ENCODE results near the gene SKAP2.

SKAP2 gene

GRCh38 chr7:26813432-26813831 is 51.0 kb downstream of the SKAP2 start:
- Histone ChIP-seq H4K8ac (ENCODE audit: low read depth, low read length) (no peak overlapping the region), H4K91ac (ENCODE audit: low read depth, low read length, poor library complexity) (no peak overlapping the region), H3K27me3 (ENCODE audit: control insufficient read depth in 3 of 3, insufficient read depth in 3 of 3, low read depth in 1 of 3, low read length in 3 of 3) (no peaks in the 10 kb centered on the region), H3K9ac (ENCODE audit: low read depth, low read length, poor library complexity) (no peak overlapping the region), H3K27ac (replicated peaks; ENCODE audit: low read length) (no peak overlapping the region), H2AFZ (ENCODE audit: low read length) (no peak overlapping the region), H3K79me1 (ENCODE audit: low read depth, low read length) (no peaks in the 10 kb centered on the region), H2BK12ac (ENCODE audit: low read length) (no peak overlapping the region), H3K14ac (ENCODE audit: low read length) (no peak overlapping the region), H2BK15ac (ENCODE audit: low read length) (no peak overlapping the region), H3K4me2 (ENCODE audit: insufficient read depth, low read length, poor library complexity, severe bottlenecking) (no peak overlapping the region), H3K4ac (ENCODE audit: low read length) (no peak overlapping the region), H2BK120ac (ENCODE audit: low read depth, low read length) (no peak overlapping the region), H3K9me3 (replicated peaks in 1 of 2; ENCODE audit: control insufficient read depth in 2 of 2, insufficient read depth in 1 of 2, low read depth in 1 of 2, low read length in 2 of 2) (no peaks in the 10 kb centered on the region), H2AK5ac (ENCODE audit: low read depth, low read length) (no peak overlapping the region), H3K18ac (ENCODE audit: low read length) (no peak overlapping the region), H3K23ac (ENCODE audit: low read depth, low read length, poor library complexity) (no peak overlapping the region), H3K36me3 (replicated peaks in 1 of 2; ENCODE audit: control insufficient read depth in 2 of 2, insufficient read depth in 2 of 2, low read length in 2 of 2) (no peaks in the 10 kb centered on the region), H3K4me1 (ENCODE audit: control insufficient read depth in 2 of 2, insufficient read depth in 1 of 2, low read depth in 1 of 2, low read length in 2 of 2) (peaks cover 0 to 13% of the 10 kb centered on the region in 2 donors), H3K4me3 (ENCODE audit: low read length in 2 of 2) (no peak overlapping the region), H2BK5ac (ENCODE audit: low read length) (no peak overlapping the region)
- no CpG with 5 or more reads among the region's 2 CpGs for WGBS, 2 donors (ENCODE audit: extremely low coverage in 2 of 2, insufficient read length in 2 of 2, insufficient replicate concordance in 1 of 2)
- DNase-seq (ENCODE audit: low spot score) = no peak

GRCh38 chr7:26794541-26794940 is 69.8 kb downstream of the SKAP2 start:
- Histone ChIP-seq H3K4me1 (ENCODE audit: control insufficient read depth in 2 of 2, insufficient read depth in 1 of 2, low read depth in 1 of 2, low read length in 2 of 2) (no peaks in the 10 kb centered on the region), H3K9ac (ENCODE audit: low read depth, low read length, poor library complexity) (no peak overlapping the region), H3K4me2 (ENCODE audit: insufficient read depth, low read length, poor library complexity, severe bottlenecking) (no peak overlapping the region), H3K4me3 (ENCODE audit: low read length in 2 of 2) (no peak overlapping the region), H3K14ac (ENCODE audit: low read length) (no peak overlapping the region), H3K27ac (replicated peaks; ENCODE audit: low read length) (no peak overlapping the region), H3K79me1 (ENCODE audit: low read depth, low read length) (no peaks in the 10 kb centered on the region), H2AFZ (ENCODE audit: low read length) (no peak overlapping the region), H3K36me3 (replicated peaks in 1 of 2; ENCODE audit: control insufficient read depth in 2 of 2, insufficient read depth in 2 of 2, low read length in 2 of 2) (no peaks in the 10 kb centered on the region), H3K9me3 (replicated peaks in 1 of 2; ENCODE audit: control insufficient read depth in 2 of 2, insufficient read depth in 1 of 2, low read depth in 1 of 2, low read length in 2 of 2) (no peaks in the 10 kb centered on the region), H3K4ac (ENCODE audit: low read length) (no peak overlapping the region), H2BK5ac (ENCODE audit: low read length) (no peak overlapping the region), H2BK120ac (ENCODE audit: low read depth, low read length) (no peak overlapping the region), H3K18ac (ENCODE audit: low read length) (no peak overlapping the region), H2AK5ac (ENCODE audit: low read depth, low read length) (no peak overlapping the region), H4K91ac (ENCODE audit: low read depth, low read length, poor library complexity) (no peak overlapping the region), H2BK15ac (ENCODE audit: low read length) (no peak overlapping the region), H3K23ac (ENCODE audit: low read depth, low read length, poor library complexity) (no peak overlapping the region), H2BK12ac (ENCODE audit: low read length) (no peak overlapping the region), H4K8ac (ENCODE audit: low read depth, low read length) (no peak overlapping the region), H3K27me3 (ENCODE audit: control insufficient read depth in 3 of 3, insufficient read depth in 3 of 3, low read depth in 1 of 3, low read length in 3 of 3) (peaks cover 0 to 7% (median 0%) of the 10 kb centered on the region in 3 experiments)
- no peak for DNase-seq (ENCODE audit: low spot score)
- WGBS, 2 donors (ENCODE audit: extremely low coverage in 2 of 2, insufficient read length in 2 of 2, insufficient replicate concordance in 1 of 2) = no CpG with 5 or more reads among the region's 2 CpGs

- Histone ChIP-seq H2BK5ac (ENCODE audit: low read length) (no peak overlapping the region), H3K27me3 (ENCODE audit: control insufficient read depth in 3 of 3, insufficient read depth in 3 of 3, low read depth in 1 of 3, low read length in 3 of 3) (peaks cover 0 to 11% (median 0%) of the 10 kb centered on the region in 3 experiments), H3K36me3 (replicated peaks in 1 of 2; ENCODE audit: control insufficient read depth in 2 of 2, insufficient read depth in 2 of 2, low read length in 2 of 2) (no peaks in the 10 kb centered on the region), H2BK120ac (ENCODE audit: low read depth, low read length) (no peak overlapping the region), H3K79me1 (ENCODE audit: low read depth, low read length) (no peaks in the 10 kb centered on the region), H3K9ac (ENCODE audit: low read depth, low read length, poor library complexity) (no peak overlapping the region), H3K14ac (ENCODE audit: low read length) (no peak overlapping the region), H2AK5ac (ENCODE audit: low read depth, low read length) (no peak overlapping the region), H3K4me1 (ENCODE audit: control insufficient read depth in 2 of 2, insufficient read depth in 1 of 2, low read depth in 1 of 2, low read length in 2 of 2) (no peaks in the 10 kb centered on the region), H3K9me3 (replicated peaks in 1 of 2; ENCODE audit: control insufficient read depth in 2 of 2, insufficient read depth in 1 of 2, low read depth in 1 of 2, low read length in 2 of 2) (no peaks in the 10 kb centered on the region), H2BK12ac (ENCODE audit: low read length) (no peak overlapping the region), H3K4me3 (ENCODE audit: low read length in 2 of 2) (no peak overlapping the region), H3K4ac (ENCODE audit: low read length) (no peak overlapping the region), H4K91ac (ENCODE audit: low read depth, low read length, poor library complexity) (no peak overlapping the region), H3K4me2 (ENCODE audit: insufficient read depth, low read length, poor library complexity, severe bottlenecking) (no peak overlapping the region), H2AFZ (ENCODE audit: low read length) (no peak overlapping the region), H2BK15ac (ENCODE audit: low read length) (no peak overlapping the region), H3K23ac (ENCODE audit: low read depth, low read length, poor library complexity) (no peak overlapping the region), H3K18ac (ENCODE audit: low read length) (no peak overlapping the region), H3K27ac (replicated peaks; ENCODE audit: low read length) (no peak overlapping the region), H4K8ac (ENCODE audit: low read depth, low read length) (no peak overlapping the region)
- DNase-seq (ENCODE audit: low spot score) = no peak
These were observed 71.8 kb downstream of the SKAP2 start for GRCh38 chr7:26792576-26792975.

DNA sequence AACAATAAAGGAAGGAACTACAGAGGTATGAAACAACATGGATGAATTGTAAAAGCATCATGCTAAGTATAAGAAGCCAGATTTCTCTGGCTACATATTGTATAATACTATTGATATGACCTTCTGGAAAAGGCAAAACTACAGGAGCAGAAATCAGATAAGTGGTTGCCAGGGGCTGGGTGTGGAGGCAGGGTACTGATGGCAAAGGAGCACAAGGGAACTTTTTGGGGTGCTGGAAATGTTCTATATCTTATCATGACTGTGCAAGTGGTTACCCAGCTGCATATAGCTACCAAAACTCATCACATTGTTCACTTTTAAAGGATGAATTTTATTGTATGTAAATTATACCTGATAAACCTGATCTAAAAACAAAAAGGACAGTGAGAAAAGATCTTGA is 72.4 kb downstream of the SKAP2 start:
- no peak overlapping the region for H3K4me2 ChIP-seq (ENCODE audit: insufficient read depth, low read length, poor library complexity, severe bottlenecking)
- H3K79me1 ChIP-seq (ENCODE audit: low read depth, low read length) = no peaks in the 10 kb centered on the region
- H3K36me3 ChIP-seq (replicated peaks in 1 of 2; ENCODE audit: control insufficient read depth in 2 of 2, insufficient read depth in 2 of 2, low read length in 2 of 2) = no peaks in the 10 kb centered on the region
- H3K4ac ChIP-seq (ENCODE audit: low read length) = no peak overlapping the region
- H2BK5ac ChIP-seq (ENCODE audit: low read length) = no peak overlapping the region
- H2BK15ac ChIP-seq (ENCODE audit: low read length) = no peak overlapping the region
- no peak overlapping the region for H2AK5ac ChIP-seq (ENCODE audit: low read depth, low read length)
- H2BK120ac ChIP-seq (ENCODE audit: low read depth, low read length) = no peak overlapping the region
- H3K4me1 ChIP-seq (ENCODE audit: control insufficient read depth in 2 of 2, insufficient read depth in 1 of 2, low read depth in 1 of 2, low read length in 2 of 2) = no peaks in the 10 kb centered on the region
- H4K8ac ChIP-seq (ENCODE audit: low read depth, low read length) = no peak overlapping the region
- H3K9ac ChIP-seq (ENCODE audit: low read depth, low read length, poor library complexity) = no peak overlapping the region
- H2BK12ac ChIP-seq (ENCODE audit: low read length) = no peak overlapping the region
- peaks cover 0 to 11% (median 0%) of the 10 kb centered on the region in 3 experiments for H3K27me3 ChIP-seq (ENCODE audit: control insufficient read depth in 3 of 3, insufficient read depth in 3 of 3, low read depth in 1 of 3, low read length in 3 of 3)
- H3K9me3 ChIP-seq (replicated peaks in 1 of 2; ENCODE audit: control insufficient read depth in 2 of 2, insufficient read depth in 1 of 2, low read depth in 1 of 2, low read length in 2 of 2) = no peaks in the 10 kb centered on the region
- no peak overlapping the region for H3K14ac ChIP-seq (ENCODE audit: low read length)
- H3K4me3 ChIP-seq (ENCODE audit: low read length in 2 of 2) = no peak overlapping the region
- H3K23ac ChIP-seq (ENCODE audit: low read depth, low read length, poor library complexity) = no peak overlapping the region
- no peak overlapping the region for H2AFZ ChIP-seq (ENCODE audit: low read length)
- no peak for DNase-seq (ENCODE audit: low spot score)
- H3K18ac ChIP-seq (ENCODE audit: low read length) = no peak overlapping the region
- H3K27ac ChIP-seq (replicated peaks; ENCODE audit: low read length) = no peak overlapping the region
- H4K91ac ChIP-seq (ENCODE audit: low read depth, low read length, poor library complexity) = no peak overlapping the region

Data from neuronal stem cell (in vitro differentiated cells).